ENCODE measurements around the gene TSPOAP1. TPM values are rescaled to one million over a fixed set of nuclear protein-coding genes. Genes with fewer than 3 reads are reported as not detected.

Gene TSPOAP1
- polyA plus RNA-seq (2013, experiment 1 of 2) = 0.23 TPM
- 0.27 TPM for polyA plus RNA-seq (2013, experiment 2 of 2)

- H2BK5ac ChIP-seq (ENCODE audit: low read depth, low read length, poor library complexity, severe bottlenecking) = no peak within 1 kb of the TSS
- DNase-seq = no peak
- no peak within 1 kb of the TSS for H2BK120ac ChIP-seq (ENCODE audit: low read depth, low read length)
- H3K27me3 ChIP-seq (ENCODE audit: control insufficient read depth in 1 of 2, insufficient read depth in 1 of 2, low read length in 2 of 2) = peaks cover 45 to 64% of the 10 kb centered on the region in 2 experiments
- peaks cover 17% of the 10 kb centered on the region for H3K4me1 ChIP-seq (ENCODE audit: control insufficient read depth, insufficient read depth, low read depth, low read length)
- H2AFZ ChIP-seq (ENCODE audit: low read depth, low read length) = no peak within 1 kb of the TSS
- no peak within 1 kb of the TSS for H2BK12ac ChIP-seq (ENCODE audit: low read length in 2 of 2)
- H3K14ac ChIP-seq (ENCODE audit: low read length in 2 of 2) = no peak within 1 kb of the TSS
- H4K8ac ChIP-seq (ENCODE audit: low read length) = no peak within 1 kb of the TSS
- no peaks in the 10 kb centered on the region for H3K9me3 ChIP-seq (ENCODE audit: control insufficient read depth, low read length)
- no peak within 1 kb of the TSS for H3K4me3 ChIP-seq (ENCODE audit: insufficient read depth in 1 of 2, low read depth in 1 of 2, low read length in 2 of 2)
- H4K91ac ChIP-seq (ENCODE audit: low read length) = no peak within 1 kb of the TSS
- no peak within 1 kb of the TSS for H3K18ac ChIP-seq (ENCODE audit: low read depth in 1 of 2, low read length in 2 of 2)
- H3K79me1 ChIP-seq (replicated peaks; ENCODE audit: low read length, poor library complexity, severe bottlenecking) = no peaks in the 10 kb centered on the region
- WGBS = 78% methylated on average over 15 of the region's 23 CpGs
- no peak within 1 kb of the TSS for H3K23ac ChIP-seq (ENCODE audit: low read length in 2 of 2)
- no peak within 1 kb of the TSS for H3K27ac ChIP-seq (ENCODE audit: low read length, poor library complexity, severe bottlenecking)
- H3K4me2 ChIP-seq (ENCODE audit: low read length, poor library complexity, severe bottlenecking) = no peak within 1 kb of the TSS
- H2AK5ac ChIP-seq (ENCODE audit: low read length, severe bottlenecking) = no peak within 1 kb of the TSS
- H3K9ac ChIP-seq (ENCODE audit: low read length) = no peak within 1 kb of the TSS
- no peaks in the 10 kb centered on the region for H3K36me3 ChIP-seq (ENCODE audit: control insufficient read depth in 1 of 2, insufficient read depth in 2 of 2, low read depth in 1 of 2, low read length in 2 of 2)
- no peak within 1 kb of the TSS for H2BK15ac ChIP-seq (ENCODE audit: low read depth, poor library complexity, severe bottlenecking)
- no peak within 1 kb of the TSS for H3K4ac ChIP-seq (ENCODE audit: low read depth in 1 of 2, low read length in 2 of 2)
Observed at GRCh38 chr17:58328195-58329034, at the start of gene TSPOAP1. TSS of gene TSPOAP1 (minus strand) at chr17:58328795. CDS start at chr17:58327920, 875 bp downstream.

- H3K27ac ChIP-seq (ENCODE audit: low read length, poor library complexity, severe bottlenecking) = no peak overlapping the region
- H3K4me3 ChIP-seq (ENCODE audit: insufficient read depth in 1 of 2, low read depth in 1 of 2, low read length in 2 of 2) = no peak overlapping the region
- no peak overlapping the region for H3K4ac ChIP-seq (ENCODE audit: low read depth in 1 of 2, low read length in 2 of 2)
- H2AK5ac ChIP-seq (ENCODE audit: low read length, severe bottlenecking) = no peak overlapping the region
- no peak overlapping the region for H2BK120ac ChIP-seq (ENCODE audit: low read depth, low read length)
- H3K4me2 ChIP-seq (ENCODE audit: low read length, poor library complexity, severe bottlenecking) = no peak overlapping the region
- 79% methylated on average over 5 of the region's 5 CpGs for WGBS
- no peak overlapping the region for H2AFZ ChIP-seq (ENCODE audit: low read depth, low read length)
- no peak overlapping the region for H3K14ac ChIP-seq (ENCODE audit: low read length in 2 of 2)
- H4K91ac ChIP-seq (ENCODE audit: low read length) = no peak overlapping the region
- no peak for DNase-seq
- H3K4me1 ChIP-seq (ENCODE audit: control insufficient read depth, insufficient read depth, low read depth, low read length) = peaks cover 6% of the 10 kb centered on the region
- H2BK5ac ChIP-seq (ENCODE audit: low read depth, low read length, poor library complexity, severe bottlenecking) = no peak overlapping the region
- H3K18ac ChIP-seq (ENCODE audit: low read depth in 1 of 2, low read length in 2 of 2) = no peak overlapping the region
- H4K8ac ChIP-seq (ENCODE audit: low read length) = no peak overlapping the region
- H3K79me1 ChIP-seq (replicated peaks; ENCODE audit: low read length, poor library complexity, severe bottlenecking) = no peaks in the 10 kb centered on the region
- H3K36me3 ChIP-seq (ENCODE audit: control insufficient read depth in 1 of 2, insufficient read depth in 2 of 2, low read depth in 1 of 2, low read length in 2 of 2) = no peaks in the 10 kb centered on the region
- H3K9me3 ChIP-seq (ENCODE audit: control insufficient read depth, low read length) = no peaks in the 10 kb centered on the region
- no peak overlapping the region for H2BK12ac ChIP-seq (ENCODE audit: low read length in 2 of 2)
- H2BK15ac ChIP-seq (ENCODE audit: low read depth, poor library complexity, severe bottlenecking) = no peak overlapping the region
- H3K23ac ChIP-seq (ENCODE audit: low read length in 2 of 2) = no peak overlapping the region
- no peak overlapping the region for H3K9ac ChIP-seq (ENCODE audit: low read length)
- H3K27me3 ChIP-seq (ENCODE audit: control insufficient read depth in 1 of 2, insufficient read depth in 1 of 2, low read length in 2 of 2) = peaks cover 11 to 16% of the 10 kb centered on the region in 2 experiments
Observed at GRCh38 chr17:58377661-58378060, 49.1 kb upstream of the TSPOAP1 start.

- H3K23ac ChIP-seq (ENCODE audit: low read length in 2 of 2) = no peak overlapping the region
- H3K4me1 ChIP-seq (ENCODE audit: control insufficient read depth, insufficient read depth, low read depth, low read length) = peaks cover 5% of the 10 kb centered on the region
- no peak overlapping the region for H4K8ac ChIP-seq (ENCODE audit: low read length)
- no peak overlapping the region for H2BK5ac ChIP-seq (ENCODE audit: low read depth, low read length, poor library complexity, severe bottlenecking)
- H3K14ac ChIP-seq (ENCODE audit: low read length in 2 of 2) = no peak overlapping the region
- no peak overlapping the region for H3K4ac ChIP-seq (ENCODE audit: low read depth in 1 of 2, low read length in 2 of 2)
- no peak overlapping the region for H2BK15ac ChIP-seq (ENCODE audit: low read depth, poor library complexity, severe bottlenecking)
- H3K18ac ChIP-seq (ENCODE audit: low read depth in 1 of 2, low read length in 2 of 2) = no peak overlapping the region
- H2BK120ac ChIP-seq (ENCODE audit: low read depth, low read length) = no peak overlapping the region
- no peak overlapping the region for H4K91ac ChIP-seq (ENCODE audit: low read length)
- H2AK5ac ChIP-seq (ENCODE audit: low read length, severe bottlenecking) = no peak overlapping the region
- no peak overlapping the region for H2BK12ac ChIP-seq (ENCODE audit: low read length in 2 of 2)
- H2AFZ ChIP-seq (ENCODE audit: low read depth, low read length) = no peak overlapping the region
- DNase-seq = no peak
- H3K9ac ChIP-seq (ENCODE audit: low read length) = no peak overlapping the region
- no peak overlapping the region for H3K4me2 ChIP-seq (ENCODE audit: low read length, poor library complexity, severe bottlenecking)
- H3K4me3 ChIP-seq (ENCODE audit: insufficient read depth in 1 of 2, low read depth in 1 of 2, low read length in 2 of 2) = no peak overlapping the region
- H3K79me1 ChIP-seq (replicated peaks; ENCODE audit: low read length, poor library complexity, severe bottlenecking) = no peaks in the 10 kb centered on the region
- H3K9me3 ChIP-seq (ENCODE audit: control insufficient read depth, low read length) = no peaks in the 10 kb centered on the region
- no peaks in the 10 kb centered on the region for H3K36me3 ChIP-seq (ENCODE audit: control insufficient read depth in 1 of 2, insufficient read depth in 2 of 2, low read depth in 1 of 2, low read length in 2 of 2)
- no peak overlapping the region for H3K27ac ChIP-seq (ENCODE audit: low read length, poor library complexity, severe bottlenecking)
- H3K27me3 ChIP-seq (ENCODE audit: control insufficient read depth in 1 of 2, insufficient read depth in 1 of 2, low read length in 2 of 2) = peaks cover 8 to 16% of the 10 kb centered on the region in 2 experiments
- 78% methylated on average over 3 of the region's 3 CpGs for WGBS
Observed at GRCh38 chr17:58377093-58377601, 48.6 kb upstream of the TSPOAP1 start.

- no peak overlapping the region for H3K4ac ChIP-seq (ENCODE audit: low read depth in 1 of 2, low read length in 2 of 2)
- no peaks in the 10 kb centered on the region for H3K36me3 ChIP-seq (ENCODE audit: control insufficient read depth in 1 of 2, insufficient read depth in 2 of 2, low read depth in 1 of 2, low read length in 2 of 2)
- no peak overlapping the region for H2BK12ac ChIP-seq (ENCODE audit: low read length in 2 of 2)
- no peak overlapping the region for H4K91ac ChIP-seq (ENCODE audit: low read length)
- no peak overlapping the region for H3K9ac ChIP-seq (ENCODE audit: low read length)
- H3K23ac ChIP-seq (ENCODE audit: low read length in 2 of 2) = no peak overlapping the region
- peaks cover 5% of the 10 kb centered on the region for H3K4me1 ChIP-seq (ENCODE audit: control insufficient read depth, insufficient read depth, low read depth, low read length)
- H3K79me1 ChIP-seq (replicated peaks; ENCODE audit: low read length, poor library complexity, severe bottlenecking) = no peaks in the 10 kb centered on the region
- H3K4me2 ChIP-seq (ENCODE audit: low read length, poor library complexity, severe bottlenecking) = no peak overlapping the region
- no peak overlapping the region for H3K18ac ChIP-seq (ENCODE audit: low read depth in 1 of 2, low read length in 2 of 2)
- no peak overlapping the region for H4K8ac ChIP-seq (ENCODE audit: low read length)
- 52% methylated on average over 4 of the region's 4 CpGs for WGBS
- no peak for DNase-seq
- H2BK120ac ChIP-seq (ENCODE audit: low read depth, low read length) = no peak overlapping the region
- peaks cover 14 to 16% of the 10 kb centered on the region in 2 experiments for H3K27me3 ChIP-seq (ENCODE audit: control insufficient read depth in 1 of 2, insufficient read depth in 1 of 2, low read length in 2 of 2)
- H3K9me3 ChIP-seq (ENCODE audit: control insufficient read depth, low read length) = no peaks in the 10 kb centered on the region
- H3K27ac ChIP-seq (ENCODE audit: low read length, poor library complexity, severe bottlenecking) = no peak overlapping the region
- no peak overlapping the region for H3K4me3 ChIP-seq (ENCODE audit: insufficient read depth in 1 of 2, low read depth in 1 of 2, low read length in 2 of 2)
- H3K14ac ChIP-seq (ENCODE audit: low read length in 2 of 2) = no peak overlapping the region
- H2AK5ac ChIP-seq (ENCODE audit: low read length, severe bottlenecking) = no peak overlapping the region
- no peak overlapping the region for H2AFZ ChIP-seq (ENCODE audit: low read depth, low read length)
- no peak overlapping the region for H2BK15ac ChIP-seq (ENCODE audit: low read depth, poor library complexity, severe bottlenecking)
- no peak overlapping the region for H2BK5ac ChIP-seq (ENCODE audit: low read depth, low read length, poor library complexity, severe bottlenecking)
Observed at GRCh38 chr17:58376472-58377000, 47.9 kb upstream of the TSPOAP1 start.
